Activated CD4-positive, alpha-beta T cell treated with anti-CD3 and anti-CD28 coated beads, Interleukin-2, Interleukin-6, amounts not matched to agents 100 ng/mL and 50 ng/mL, durations not matched to agents 16 hours and 8 hours (primary cell): Measurements from ENCODE around the gene RNASE1.
"Not testable (repeated sequence)": the region's sequence is repeated elsewhere in the genome, so short reads cannot be mapped to it uniquely, and the experiment has no call there.

Experiments
- DNase-seq: peaks from one replicate; pipeline ENCODE4 v3.0.0-alpha.2; 2020

Gene RNASE1

GRCh38 chr14:20769421-20769820 lies 33.2 kb downstream of the RNASE1 start:
- DNase-seq: no peak

- no peak for DNase-seq
These were observed 34.1 kb downstream of the RNASE1 start for GRCh38 chr14:20768593-20768892.

- DNase-seq: no peak
These were observed 41.7 kb downstream of the RNASE1 start for GRCh38 chr14:20760950-20761349.

GRCh38 chr14:20759465-20759864 lies 43.2 kb downstream of the RNASE1 start:
- DNase-seq: not testable (repeated sequence)

GRCh38 chr14:20757965-20758364 lies 44.7 kb downstream of the RNASE1 start:
- peak; percentile 36 for DNase-seq

GRCh38 chr14:20755037-20755436 lies 47.6 kb downstream of the RNASE1 start:
- no peak for DNase-seq

GRCh38 chr14:20754308-20754707 lies 48.3 kb downstream of the RNASE1 start:
- DNase-seq: no peak

- no peak for DNase-seq
These were observed 50.6 kb downstream of the RNASE1 start for GRCh38 chr14:20751963-20752562.
